Activated naive CD8-positive, alpha-beta T cell (primary cell): ENCODE measurements around the gene ACTN2.

Source experiments
- H3K27ac Mint-ChIP-seq: one replicate; pipeline ENCODE4 v1.8.0; 2021; ENCODE audit warnings: mixed read lengths
- H3K27me3 Mint-ChIP-seq: one replicate; pipeline ENCODE4 v1.8.0; 2021; ENCODE audit warnings: mixed read lengths
- H3K36me3 Mint-ChIP-seq: one replicate; pipeline ENCODE4 v1.8.0; 2021; ENCODE audit warnings: mixed read lengths
- H3K4me1 Mint-ChIP-seq: one replicate; pipeline ENCODE4 v1.8.0; 2021; ENCODE audit warnings: low read depth, mixed read lengths
- H3K4me3 Mint-ChIP-seq: one replicate; pipeline ENCODE4 v1.8.0; 2021; ENCODE audit warnings: mild to moderate bottlenecking, mixed read lengths
- H3K9me3 Mint-ChIP-seq: one replicate; pipeline ENCODE4 v1.8.0; 2021; ENCODE audit warnings: low read depth, mixed read lengths

Gene ACTN2

DNA sequence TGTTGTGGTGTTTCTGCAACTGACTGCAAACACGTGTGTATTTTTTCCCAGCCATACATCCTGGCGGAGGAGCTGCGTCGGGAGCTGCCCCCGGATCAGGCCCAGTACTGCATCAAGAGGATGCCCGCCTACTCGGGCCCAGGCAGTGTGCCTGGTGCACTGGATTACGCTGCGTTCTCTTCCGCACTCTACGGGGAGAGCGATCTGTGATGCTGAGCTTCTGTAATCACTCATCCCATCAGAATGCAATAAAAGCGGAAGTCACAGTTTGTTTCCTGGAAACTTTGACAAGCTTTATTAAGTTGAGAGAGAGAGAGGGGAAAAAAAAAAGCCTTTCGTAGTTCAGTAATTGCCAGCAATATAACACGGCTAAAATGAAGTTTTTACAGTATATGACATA, 76.1 kb downstream of the ACTN2 start:
- H3K4me3 Mint-ChIP-seq = no peak overlapping the region
- H3K27me3 Mint-ChIP-seq = peaks cover 4% of the 10 kb centered on the region
- H3K4me1 Mint-ChIP-seq = peaks cover 2% of the 10 kb centered on the region
- no peaks in the 10 kb centered on the region for H3K9me3 Mint-ChIP-seq
- H3K27ac Mint-ChIP-seq = no peak overlapping the region
- H3K36me3 Mint-ChIP-seq = no peaks in the 10 kb centered on the region

DNA sequence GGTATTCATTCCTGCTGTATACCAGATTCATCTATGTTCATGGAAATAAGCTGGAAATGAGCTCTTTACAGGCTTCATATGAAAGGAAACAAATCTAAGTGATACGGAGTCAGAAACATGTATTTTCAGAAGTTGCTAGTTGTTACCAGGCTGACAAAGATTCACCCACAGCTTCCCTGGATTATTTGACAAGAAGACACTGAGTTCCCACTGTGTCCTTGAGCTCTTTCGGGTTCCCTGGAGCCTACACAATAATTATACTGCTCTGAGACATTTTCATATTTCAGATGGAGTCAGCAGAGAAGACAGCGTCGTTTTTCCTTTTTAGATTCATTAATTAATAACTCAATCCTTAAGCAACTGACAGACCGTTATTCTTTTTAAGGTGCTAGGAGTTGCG, 79.5 kb downstream of the ACTN2 start:
- H3K4me1 Mint-ChIP-seq = no peaks in the 10 kb centered on the region
- H3K27ac Mint-ChIP-seq = no peak overlapping the region
- H3K4me3 Mint-ChIP-seq = no peak overlapping the region
- H3K9me3 Mint-ChIP-seq = no peaks in the 10 kb centered on the region
- H3K27me3 Mint-ChIP-seq = peaks cover 7% of the 10 kb centered on the region
- H3K36me3 Mint-ChIP-seq = no peaks in the 10 kb centered on the region

DNA sequence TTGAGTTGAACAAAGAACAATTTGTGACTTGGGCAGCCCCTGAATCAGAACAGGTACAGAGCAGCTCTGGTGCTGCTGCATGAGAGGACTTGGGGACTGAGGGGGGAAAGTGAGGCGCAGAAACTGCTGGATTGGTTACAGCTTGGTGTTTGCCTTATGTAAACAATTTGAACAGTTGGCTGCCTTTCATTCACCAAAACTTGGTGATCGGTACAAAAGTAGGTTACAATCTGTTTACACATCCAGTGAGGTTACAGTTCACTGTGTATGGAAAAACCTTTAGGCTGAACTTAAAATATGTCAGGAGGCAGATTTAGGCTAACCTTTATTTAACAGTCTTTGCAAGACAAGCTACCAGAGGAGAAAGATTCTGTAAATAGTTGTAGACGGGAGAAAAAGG, 80.2 kb downstream of the ACTN2 start:
- Mint-ChIP-seq H3K4me3 (no peak overlapping the region), H3K4me1 (no peaks in the 10 kb centered on the region), H3K27ac (no peak overlapping the region), H3K36me3 (no peaks in the 10 kb centered on the region), H3K27me3 (peaks cover 7% of the 10 kb centered on the region), H3K9me3 (no peaks in the 10 kb centered on the region)

DNA sequence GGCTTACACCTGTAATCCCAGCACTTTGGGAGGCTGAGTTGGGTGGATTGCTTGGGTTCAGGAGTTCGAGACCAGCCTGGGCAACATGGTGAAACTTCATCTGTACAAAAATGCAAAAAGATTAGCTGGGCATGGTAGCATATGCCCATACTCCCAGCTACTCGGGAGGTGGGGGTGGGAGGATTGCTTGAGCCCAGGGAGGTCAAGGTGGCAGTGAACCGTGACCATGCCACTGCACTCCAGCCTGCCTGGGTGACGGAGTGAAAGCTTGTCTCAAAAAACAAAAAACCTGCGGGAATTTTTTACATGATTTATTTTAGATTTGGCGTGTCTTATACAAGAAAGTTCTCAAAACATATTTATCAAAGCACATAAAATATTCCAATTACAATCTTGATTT, 81.0 kb downstream of the ACTN2 start:
- Mint-ChIP-seq H3K9me3 (no peaks in the 10 kb centered on the region), H3K27me3 (peaks cover 7% of the 10 kb centered on the region), H3K4me1 (no peaks in the 10 kb centered on the region), H3K27ac (no peak overlapping the region), H3K36me3 (no peaks in the 10 kb centered on the region), H3K4me3 (no peak overlapping the region)

DNA sequence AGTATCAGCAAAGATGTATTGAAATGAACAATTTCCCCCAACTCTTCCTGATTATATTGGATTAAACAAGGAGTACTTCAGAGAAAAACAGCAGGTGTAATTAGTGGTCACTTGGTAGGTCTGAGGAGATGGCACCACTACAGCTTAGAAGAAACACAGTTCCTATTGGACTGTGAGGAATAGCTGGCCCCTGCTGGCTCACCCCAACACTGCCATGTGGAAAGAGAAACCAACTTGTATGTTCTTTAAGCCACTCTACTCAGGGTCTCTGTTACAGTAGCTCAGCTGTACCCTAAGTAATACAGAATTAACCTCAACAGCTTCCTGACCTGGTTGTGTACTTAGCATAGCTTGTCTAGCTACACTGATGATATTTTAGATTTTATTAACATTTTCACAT, 82.3 kb downstream of the ACTN2 start:
- H3K4me3 Mint-ChIP-seq = no peak overlapping the region
- H3K4me1 Mint-ChIP-seq = no peaks in the 10 kb centered on the region
- H3K27me3 Mint-ChIP-seq = peaks cover 7% of the 10 kb centered on the region
- no peaks in the 10 kb centered on the region for H3K9me3 Mint-ChIP-seq
- no peak overlapping the region for H3K27ac Mint-ChIP-seq
- no peaks in the 10 kb centered on the region for H3K36me3 Mint-ChIP-seq

DNA sequence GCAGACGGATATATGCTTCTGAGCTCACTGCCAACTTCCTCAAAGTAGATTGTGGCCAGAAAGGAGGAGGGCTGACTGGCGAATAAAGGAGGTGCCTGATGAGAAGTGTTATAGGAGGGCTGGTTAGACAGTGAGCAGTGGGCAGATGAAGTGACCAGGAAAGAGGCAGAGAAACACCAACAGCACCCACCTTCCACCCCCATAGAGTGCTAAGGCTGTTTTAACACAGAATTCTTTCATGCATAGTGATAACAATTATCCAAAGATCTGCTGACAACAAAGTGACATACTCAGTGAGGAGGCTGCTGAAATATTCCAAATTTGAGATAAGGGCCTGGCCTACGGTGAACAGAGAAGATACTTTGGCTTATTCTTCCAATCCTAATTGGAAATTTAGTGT, 87.6 kb downstream of the ACTN2 start:
- H3K4me1 Mint-ChIP-seq = no peaks in the 10 kb centered on the region
- peaks cover 13% of the 10 kb centered on the region for H3K27me3 Mint-ChIP-seq
- H3K4me3 Mint-ChIP-seq = no peak overlapping the region
- H3K36me3 Mint-ChIP-seq = peaks cover 1% of the 10 kb centered on the region
- H3K9me3 Mint-ChIP-seq = peaks cover 6% of the 10 kb centered on the region
- no peak overlapping the region for H3K27ac Mint-ChIP-seq

DNA sequence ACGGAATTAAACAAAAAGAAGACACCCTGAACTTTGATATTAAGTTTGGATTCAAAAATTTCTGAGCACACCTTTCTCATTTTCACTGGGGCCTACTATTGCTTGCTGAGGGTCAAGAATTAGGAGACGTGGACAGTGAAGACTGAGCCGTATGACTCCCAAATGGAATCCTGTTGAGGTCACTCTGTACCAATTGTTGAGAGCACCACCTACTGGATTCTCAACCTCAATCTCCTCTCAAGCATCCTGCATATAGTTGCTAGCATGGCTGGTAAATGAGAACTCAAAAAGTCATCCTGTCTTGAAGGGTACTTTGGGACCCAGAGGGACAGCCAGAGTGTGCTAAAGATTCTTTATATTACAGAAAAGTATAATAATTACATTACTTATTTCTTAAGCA, 88.6 kb downstream of the ACTN2 start:
- H3K27me3 Mint-ChIP-seq = peaks cover 16% of the 10 kb centered on the region
- H3K4me1 Mint-ChIP-seq = no peaks in the 10 kb centered on the region
- H3K4me3 Mint-ChIP-seq = no peak overlapping the region
- peaks cover 12% of the 10 kb centered on the region for H3K9me3 Mint-ChIP-seq
- H3K36me3 Mint-ChIP-seq = peaks cover 7% of the 10 kb centered on the region
- H3K27ac Mint-ChIP-seq = no peak overlapping the region

DNA sequence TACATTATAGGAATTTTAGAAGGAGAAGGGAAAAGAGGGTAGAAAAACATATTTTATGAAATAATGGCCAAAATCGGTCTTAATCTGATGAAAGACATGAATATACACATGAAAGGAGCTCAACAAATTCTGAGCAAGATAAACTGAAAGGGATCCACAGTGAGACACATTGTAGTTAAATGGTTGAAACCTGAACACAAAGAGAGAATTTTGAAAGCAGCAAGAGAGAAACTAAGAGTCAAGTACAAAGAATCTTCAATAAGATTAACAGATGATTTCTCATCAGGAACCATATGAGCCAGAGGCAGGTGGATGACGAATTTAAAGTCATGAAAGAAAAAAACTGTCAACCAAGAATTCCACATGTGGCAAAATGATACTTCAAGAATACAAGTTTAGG, 93.0 kb downstream of the ACTN2 start:
- peaks cover 7% of the 10 kb centered on the region for H3K36me3 Mint-ChIP-seq
- H3K27ac Mint-ChIP-seq = no peak overlapping the region
- peaks cover 12% of the 10 kb centered on the region for H3K9me3 Mint-ChIP-seq
- no peak overlapping the region for H3K4me3 Mint-ChIP-seq
- H3K4me1 Mint-ChIP-seq = no peaks in the 10 kb centered on the region
- H3K27me3 Mint-ChIP-seq = peaks cover 17% of the 10 kb centered on the region

DNA sequence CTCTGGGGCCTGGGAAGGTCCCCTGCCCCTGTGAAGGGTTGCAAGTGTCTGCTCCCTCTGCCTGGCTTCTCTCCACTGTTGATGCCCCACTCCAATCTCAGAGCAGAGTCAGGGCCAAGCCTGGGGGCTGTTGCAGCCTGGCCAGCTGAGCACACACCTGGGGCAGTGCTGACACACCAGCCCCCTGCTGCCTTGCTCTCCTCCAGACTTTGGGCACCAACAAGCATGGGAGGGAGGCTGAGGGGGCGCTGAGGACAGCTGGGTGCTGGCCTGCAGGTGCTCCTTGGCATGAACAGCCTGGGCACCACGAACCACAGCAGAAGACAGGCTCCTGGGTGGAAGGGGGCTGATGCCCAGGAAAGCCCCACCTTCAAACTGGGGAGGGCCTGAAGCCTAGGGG, 99.2 kb downstream of the ACTN2 start:
- peaks cover 3% of the 10 kb centered on the region for H3K27me3 Mint-ChIP-seq
- no peaks in the 10 kb centered on the region for H3K4me1 Mint-ChIP-seq
- no peaks in the 10 kb centered on the region for H3K36me3 Mint-ChIP-seq
- no peak overlapping the region for H3K4me3 Mint-ChIP-seq
- no peaks in the 10 kb centered on the region for H3K9me3 Mint-ChIP-seq
- H3K27ac Mint-ChIP-seq = no peak overlapping the region

DNA sequence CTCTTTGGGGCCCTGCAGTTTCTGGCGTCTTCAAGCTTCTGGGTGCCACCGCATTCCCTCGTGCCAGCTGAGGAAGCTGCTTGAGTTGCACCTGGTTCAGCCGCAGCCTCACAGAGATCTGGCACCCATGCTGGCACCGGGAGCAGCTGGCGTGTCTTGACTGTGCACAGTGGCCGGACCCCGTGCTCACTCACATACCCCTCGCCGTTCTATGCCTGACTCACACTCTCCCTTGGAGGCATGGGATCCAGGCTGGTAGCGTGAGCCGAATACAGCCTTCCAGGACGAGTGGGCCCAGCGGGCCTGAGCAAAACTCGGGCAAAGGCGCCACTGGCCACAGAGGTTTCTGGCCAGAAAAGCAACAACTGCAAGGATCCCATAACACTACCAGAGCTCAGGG, 100.2 kb downstream of the ACTN2 start:
- H3K27me3 Mint-ChIP-seq = peaks cover 2% of the 10 kb centered on the region
- H3K27ac Mint-ChIP-seq = no peak overlapping the region
- H3K9me3 Mint-ChIP-seq = no peaks in the 10 kb centered on the region
- H3K4me1 Mint-ChIP-seq = no peaks in the 10 kb centered on the region
- no peak overlapping the region for H3K4me3 Mint-ChIP-seq
- no peaks in the 10 kb centered on the region for H3K36me3 Mint-ChIP-seq

DNA sequence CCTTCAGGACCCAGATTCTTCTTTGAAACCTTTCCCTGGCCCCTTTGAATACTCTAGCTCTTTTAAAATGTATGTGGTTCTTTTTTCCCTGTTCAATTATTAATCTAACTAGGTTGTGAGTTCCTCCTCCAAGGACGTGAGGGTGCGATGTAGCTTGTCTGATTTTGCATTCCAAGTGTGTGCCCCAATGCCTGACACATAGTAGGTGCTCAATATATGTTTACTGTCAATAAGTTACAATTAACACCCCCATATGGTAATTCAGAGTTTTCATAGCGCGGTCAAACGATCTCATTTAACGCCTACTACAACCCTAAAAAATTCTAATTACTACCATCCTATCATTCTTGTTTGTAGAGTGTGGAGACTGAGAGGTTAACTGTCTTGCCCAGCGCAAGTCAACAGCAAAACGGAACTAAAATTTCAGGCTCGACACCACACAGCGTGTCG, 108.3 kb downstream of the ACTN2 start:
- no peaks in the 10 kb centered on the region for H3K27me3 Mint-ChIP-seq
- peak overlapping the region; percentile 97 for H3K27ac Mint-ChIP-seq

DNA sequence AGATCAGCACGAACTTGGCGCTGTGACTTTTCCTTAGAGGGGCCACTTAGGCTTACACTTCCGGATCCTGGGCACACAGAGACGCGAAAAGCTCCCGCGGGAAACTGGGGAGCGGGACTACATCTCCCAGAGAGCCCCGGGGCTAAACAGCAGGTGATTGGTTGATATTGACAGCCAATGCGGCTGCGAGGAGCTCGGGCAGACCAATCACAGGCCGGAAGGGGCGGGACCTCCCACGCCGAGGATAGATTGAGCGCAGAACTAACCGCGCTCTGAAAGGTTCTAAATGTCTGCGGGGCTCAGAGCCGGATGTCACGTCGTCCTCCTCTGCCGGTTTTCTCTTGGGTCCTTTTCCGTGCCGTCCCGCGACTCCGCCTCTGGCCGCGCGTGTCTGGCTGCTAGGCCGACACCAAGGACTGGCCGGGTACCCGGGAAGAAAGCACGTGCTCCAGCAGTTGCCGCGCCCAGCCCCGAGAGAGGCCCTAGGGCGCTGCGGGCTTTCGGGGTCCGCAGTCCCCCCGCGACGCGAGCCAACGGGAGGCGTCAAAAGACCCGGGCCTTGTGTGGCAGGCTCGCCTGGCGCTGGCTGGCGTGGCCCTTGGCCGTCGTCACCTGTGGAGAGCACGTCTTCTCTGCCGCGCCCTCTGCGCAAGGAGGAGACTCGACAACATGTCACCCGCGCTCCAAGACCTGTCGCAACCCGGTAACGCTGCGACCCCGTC, 108.9 kb downstream of the ACTN2 start, which contains the start of gene MTR:
Gene MTR, plus strand, starts transcription at position 258 of the 722 bp plus-strand sequence. Its CDS starts 412 bp downstream, at position 670.
- no peaks in the 10 kb centered on the region for H3K36me3 Mint-ChIP-seq
- H3K27ac Mint-ChIP-seq = peak within 1 kb of the TSS; percentile 97
- no peaks in the 10 kb centered on the region for H3K9me3 Mint-ChIP-seq
- peak within 1 kb of the TSS; percentile 91 for H3K4me3 Mint-ChIP-seq
- no peaks in the 10 kb centered on the region for H3K27me3 Mint-ChIP-seq
- H3K4me1 Mint-ChIP-seq = peaks cover 41% of the 10 kb centered on the region

More for the DNA sequence above, 108.3 kb downstream of the ACTN2 start:
- Mint-ChIP-seq H3K36me3 (no peaks in the 10 kb centered on the region), H3K4me3 (peak overlapping the region; percentile 91), H3K9me3 (no peaks in the 10 kb centered on the region), H3K4me1 (peaks cover 35% of the 10 kb centered on the region)

DNA sequence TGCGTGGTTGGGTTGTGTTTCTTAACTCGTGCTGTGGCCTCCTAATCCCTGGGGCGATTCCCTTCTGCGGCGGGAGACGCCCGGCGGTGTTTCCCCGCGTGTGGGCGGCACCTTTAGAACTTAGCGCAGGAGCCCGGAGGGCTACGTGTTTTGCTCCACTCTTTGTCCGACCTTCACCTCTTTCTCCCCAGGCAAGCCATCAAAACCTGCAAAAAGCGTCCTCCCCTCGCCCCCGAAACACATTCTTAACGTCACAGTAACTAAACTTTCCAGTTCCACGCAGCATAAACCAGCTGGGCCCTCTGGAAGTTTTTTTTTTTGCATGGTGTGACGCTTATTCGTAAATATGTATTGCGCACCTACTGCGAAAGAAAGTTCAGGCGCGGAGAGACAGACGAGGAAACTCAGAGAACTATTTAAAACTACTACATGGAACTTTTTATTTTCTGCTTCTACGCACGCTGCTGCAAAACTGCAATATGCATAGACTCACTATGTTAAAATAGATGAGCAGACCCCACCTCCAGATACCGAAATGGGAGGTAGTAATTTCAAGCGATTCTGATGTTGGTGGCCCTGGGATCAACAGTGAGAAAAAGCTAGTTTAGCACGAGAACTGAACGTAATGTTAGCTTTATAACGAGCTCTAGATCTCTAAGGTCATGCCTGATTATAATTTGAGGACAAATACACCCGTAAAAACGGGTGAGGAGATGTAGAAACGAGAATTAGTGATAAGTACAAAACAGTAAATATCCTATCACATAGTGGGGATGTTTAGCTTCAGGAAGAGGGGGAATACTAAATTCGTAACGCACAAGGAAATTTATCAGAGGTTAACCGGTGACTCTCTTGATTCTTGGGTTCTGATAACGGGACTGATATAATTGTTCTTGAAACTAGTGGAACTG, 109.7 kb downstream of the ACTN2 start:
- Mint-ChIP-seq H3K27me3 (no peaks in the 10 kb centered on the region), H3K9me3 (no peaks in the 10 kb centered on the region), H3K4me3 (peak overlapping the region; percentile 91), H3K4me1 (peaks cover 46% of the 10 kb centered on the region), H3K27ac (peak overlapping the region; percentile 97), H3K36me3 (no peaks in the 10 kb centered on the region)

DNA sequence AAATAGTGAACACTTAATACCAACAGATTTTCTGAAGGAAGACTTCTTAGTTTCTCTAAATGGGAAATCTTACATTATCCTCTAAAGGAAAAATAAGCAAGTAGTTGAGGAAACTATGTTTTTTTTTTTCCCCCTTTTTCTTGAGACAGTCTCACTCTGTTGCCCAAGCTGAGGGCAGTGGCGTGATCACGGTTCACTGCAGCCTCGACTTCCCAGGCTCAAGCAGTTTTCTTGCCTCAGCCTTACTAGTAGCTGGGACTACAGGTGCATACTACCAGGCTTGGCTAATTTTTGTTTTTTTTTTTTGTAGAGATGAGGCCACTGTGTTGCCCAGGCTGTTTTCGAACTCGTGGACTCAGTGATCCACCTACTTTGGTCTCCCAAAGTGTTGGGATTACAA, 112.7 kb downstream of the ACTN2 start:
- Mint-ChIP-seq H3K9me3 (no peaks in the 10 kb centered on the region), H3K4me3 (no peak overlapping the region), H3K36me3 (peaks cover 2% of the 10 kb centered on the region), H3K27me3 (no peaks in the 10 kb centered on the region), H3K4me1 (peaks cover 71% of the 10 kb centered on the region), H3K27ac (no peak overlapping the region)

DNA sequence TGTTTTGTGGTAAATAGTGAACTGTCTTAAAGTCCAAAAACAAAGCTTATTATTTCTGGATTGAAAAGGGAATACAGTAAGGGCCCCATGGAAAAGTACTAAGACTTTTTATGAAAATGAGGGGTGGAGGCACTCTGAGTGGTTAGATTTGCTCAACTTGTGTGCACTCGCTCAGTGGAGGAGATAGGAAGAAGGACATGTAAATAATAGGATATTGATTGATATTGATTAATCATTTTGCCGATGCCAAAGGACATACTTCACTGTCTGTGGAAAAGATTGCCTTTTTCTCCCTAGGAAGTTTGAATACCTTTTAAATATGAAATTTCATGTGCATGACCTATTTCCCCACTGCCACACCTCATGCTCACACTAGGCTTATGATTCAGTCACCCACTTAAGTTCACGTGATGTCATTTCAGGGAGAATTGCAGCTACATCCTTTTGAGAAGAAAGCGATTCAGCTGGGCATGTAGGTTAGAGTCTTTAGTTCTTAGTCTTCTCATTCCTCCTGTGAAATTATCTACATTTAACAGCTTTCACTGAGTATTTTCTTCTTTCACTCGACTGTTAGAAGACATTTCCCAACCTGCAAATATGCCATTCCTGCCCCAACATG, 113.8 kb downstream of the ACTN2 start:
- Mint-ChIP-seq H3K36me3 (peaks cover 9% of the 10 kb centered on the region), H3K4me3 (peak overlapping the region; percentile 33), H3K27me3 (no peaks in the 10 kb centered on the region), H3K27ac (peak overlapping the region; percentile 46), H3K9me3 (no peaks in the 10 kb centered on the region), H3K4me1 (peaks cover 71% of the 10 kb centered on the region)
